IMR-90 (cell line): ENCODE measurements around the gene BRAF.

Experiments
- CEBPB ChIP-seq: IDR thresholded peaks from 2 replicates; pipeline ENCODE4 v1.6.1; 2012; ENCODE audit warnings: low read depth, low read length, improper control_type of control experiment
- CTCF ChIP-seq: conservative IDR thresholded peaks from 2 replicates; pipeline ENCODE4 v1.5.1; 2012; ENCODE audit warnings: mild to moderate bottlenecking, low read depth, low read length, improper control_type of control experiment
- FOS ChIP-seq: fragments of 150-350 bp; IDR thresholded peaks from 2 replicates; pipeline ENCODE4 v1.6.1; 2016; ENCODE audit warnings: low read depth, low read length
- MAFK ChIP-seq: IDR thresholded peaks from 2 replicates; pipeline ENCODE4 v1.6.1; 2012; ENCODE audit warnings: low read depth, low read length, improper control_type of control experiment
- NFE2L2 ChIP-seq: fragments of 150-350 bp; IDR thresholded peaks from 2 replicates; pipeline ENCODE4 v1.6.1; 2016; ENCODE audit warnings: low read depth, mild to moderate bottlenecking, low read length
- POLR2A ChIP-seq: IDR thresholded peaks from 2 replicates; pipeline ENCODE4 v1.6.1; 2012; ENCODE audit warnings: mild to moderate bottlenecking, low read depth, low read length
- RAD21 ChIP-seq: IDR thresholded peaks from 2 replicates; pipeline ENCODE4 v1.6.1; 2012; ENCODE audit warnings: low read length, improper control_type of control experiment
- RFX5 ChIP-seq: IDR thresholded peaks from 2 replicates; pipeline ENCODE4 v1.8.0; 2012; ENCODE audit warnings: low read depth, mild to moderate bottlenecking, low read length, moderate library complexity
- SMC3 ChIP-seq: fragments of 150-350 bp; IDR thresholded peaks from 2 replicates; pipeline ENCODE4 v1.6.1; 2016; ENCODE audit warnings: low read depth, mild to moderate bottlenecking, antibody characterized with exemption, low read length, moderate library complexity
- USF2 ChIP-seq: fragments of 150-350 bp; IDR thresholded peaks from 2 replicates; pipeline ENCODE4 v1.6.1; 2017; ENCODE audit warnings: mild to moderate bottlenecking, antibody characterized with exemption, low read length, low read depth

GRCh38 chr7:140673774-140674155, 251.0 kb downstream of the BRAF start:
- no peak for TF ChIP-seq RAD21
- TF ChIP-seq POLR2A: no peak
- TF ChIP-seq FOS: no peak
- no peak for TF ChIP-seq CTCF
- TF ChIP-seq SMC3: no peak
- no peak for TF ChIP-seq CEBPB
- no peak for TF ChIP-seq MAFK
- TF ChIP-seq USF2: no peak
- TF ChIP-seq RFX5: no peak
- no peak for TF ChIP-seq NFE2L2
